ENCODE data around the gene HNRNPA1.

Gene HNRNPA1

GRCh38 chr12:54292083-54292930 lies 11.8 kb downstream of the HNRNPA1 start:
- no peak overlapping the region for H3K4me3 ChIP-seq (replicated peaks in 1 of 2; ENCODE audit: low read depth in 2 of 2, low read length in 2 of 2)
- no peak for DNase-seq (ENCODE audit: low read depth in 2 of 2)
- TF ChIP-seq CTCF (IDR thresholded peaks at IDR 0.05; ENCODE audit: low read depth, low read length), result no peak

GRCh38 chr12:54292931-54293241 lies 12.4 kb downstream of the HNRNPA1 start:
- DNase-seq (ENCODE audit: low read depth in 2 of 2), result no peak
- no peak for TF ChIP-seq CTCF (IDR thresholded peaks at IDR 0.05; ENCODE audit: low read depth, low read length)
- no peak overlapping the region for H3K4me3 ChIP-seq (replicated peaks in 1 of 2; ENCODE audit: low read depth in 2 of 2, low read length in 2 of 2)

GRCh38 chr12:54294152-54294952 lies 13.8 kb downstream of the HNRNPA1 start:
- peak; percentile 41 to 49 for DNase-seq (ENCODE audit: low read depth in 2 of 2)
- TF ChIP-seq CTCF (IDR thresholded peaks at IDR 0.05; ENCODE audit: low read depth, low read length), result peak; percentile 96
- H3K4me3 ChIP-seq (replicated peaks in 1 of 2; ENCODE audit: low read depth in 2 of 2, low read length in 2 of 2), result no peak overlapping the region

GRCh38 chr12:54294953-54295566 lies 14.5 kb downstream of the HNRNPA1 start:
- H3K4me3 ChIP-seq (replicated peaks in 1 of 2; ENCODE audit: low read depth in 2 of 2, low read length in 2 of 2), result no peak overlapping the region
- DNase-seq (ENCODE audit: low read depth in 2 of 2), result no peak
- no peak for TF ChIP-seq CTCF (IDR thresholded peaks at IDR 0.05; ENCODE audit: low read depth, low read length)

- DNase-seq (ENCODE audit: low read depth in 2 of 2), result no peak
- H3K4me3 ChIP-seq (replicated peaks in 1 of 2; ENCODE audit: low read depth in 2 of 2, low read length in 2 of 2), result no peak overlapping the region
- TF ChIP-seq CTCF (IDR thresholded peaks at IDR 0.05; ENCODE audit: low read depth, low read length), result no peak
These were observed 16.0 kb downstream of the HNRNPA1 start for GRCh38 chr12:54296393-54297099.

- H3K4me3 ChIP-seq (replicated peaks in 1 of 2; ENCODE audit: low read depth in 2 of 2, low read length in 2 of 2), result no peak overlapping the region
- no peak for DNase-seq (ENCODE audit: low read depth in 2 of 2)
- TF ChIP-seq CTCF (IDR thresholded peaks at IDR 0.05; ENCODE audit: low read depth, low read length), result no peak
These were observed 18.4 kb downstream of the HNRNPA1 start for GRCh38 chr12:54298904-54299303.
